ENCODE measurements around the gene UPK1B. TPM values are rescaled to one million over a fixed set of nuclear protein-coding genes. Genes with fewer than 3 reads are reported as not detected.

UPK1B gene
- 0.33 and 1.0 TPM in 2 replicates for total RNA-seq (2021)
- long read RNA-seq, partial matches to known transcripts, result 0 of 2 reads
- long read RNA-seq, other reads (novel, unspliced or antisense), result 0 of 2 reads

DNA sequence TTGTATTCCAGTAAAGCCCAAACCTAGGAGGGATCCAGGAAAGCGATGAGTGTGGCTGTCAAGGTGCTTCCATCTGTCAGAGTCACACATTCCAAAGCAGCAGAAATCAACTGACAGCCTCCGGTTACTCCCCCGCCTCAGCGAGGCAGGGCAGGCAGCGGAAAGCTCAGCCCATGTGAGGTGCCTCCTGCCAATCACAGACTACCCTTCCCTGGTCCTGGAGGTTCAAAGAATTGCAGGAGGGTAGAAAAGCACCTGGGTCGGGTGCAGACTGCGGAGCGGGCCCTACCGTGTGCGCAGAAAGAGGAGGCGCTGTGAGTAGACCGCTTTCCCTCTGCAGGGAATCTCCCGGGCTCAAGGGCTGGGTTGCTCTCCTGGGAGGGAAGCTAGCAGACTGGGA, at the start of gene UPK1B:
Gene UPK1B (plus strand): TSS at position 274 of the 400 bp plus-strand sequence. CDS start 13,144 bp downstream, outside the sequence.
- Histone ChIP-seq H4K8ac (replicated peaks; ENCODE audit: insufficient read length, low read depth, low read length) (no peak within 1 kb of the TSS), H2BK15ac (ENCODE audit: low read depth, low read length) (no peak within 1 kb of the TSS), H3K14ac (ENCODE audit: insufficient read depth, low read length) (no peak within 1 kb of the TSS), H2BK20ac (ENCODE audit: low read depth, low read length, poor library complexity, severe bottlenecking) (no peak within 1 kb of the TSS), H3K27me3 (ENCODE audit: insufficient read depth, low read length) (no peaks in the 10 kb centered on the region), H2BK120ac (ENCODE audit: low read depth, low read length, poor library complexity, severe bottlenecking) (no peak within 1 kb of the TSS), H3K27ac (ENCODE audit: insufficient read length, low read depth, low read length) (no peak within 1 kb of the TSS), H3T11ph (ENCODE audit: low read length) (no peak within 1 kb of the TSS), H3K9me3 (ENCODE audit: control insufficient read depth, low read depth, low read length) (no peaks in the 10 kb centered on the region), H3K18ac (ENCODE audit: insufficient read length, low read depth, low read length) (no peak within 1 kb of the TSS), H3K4me2 (ENCODE audit: insufficient read depth, insufficient read length, low read length) (no peak within 1 kb of the TSS), H3K79me1 (ENCODE audit: insufficient read depth, low read depth, low read length, poor library complexity, severe bottlenecking) (no peaks in the 10 kb centered on the region), H4K5ac (ENCODE audit: insufficient read length, low read depth, low read length) (no peak within 1 kb of the TSS), H2AK5ac (ENCODE audit: insufficient read length, low read length) (no peak within 1 kb of the TSS), H3K23ac (ENCODE audit: insufficient read length, low read depth, low read length) (no peak within 1 kb of the TSS), H3K9ac (ENCODE audit: extremely low read depth, insufficient read length, low read length) (no peak within 1 kb of the TSS), H3K4ac (ENCODE audit: low read depth, low read length) (no peak within 1 kb of the TSS), H3K4me1 (ENCODE audit: insufficient read depth, low read length) (no peaks in the 10 kb centered on the region), H2BK5ac (ENCODE audit: insufficient read length, low read length) (no peak within 1 kb of the TSS), H4K20me1 (ENCODE audit: control insufficient read depth, insufficient read depth, insufficient read length) (no peaks in the 10 kb centered on the region), H2BK12ac (ENCODE audit: insufficient read length, low read depth, low read length) (no peak within 1 kb of the TSS), H3K56ac (ENCODE audit: insufficient read length, low read depth, low read length) (no peak within 1 kb of the TSS), H3K23me2 (ENCODE audit: insufficient read length, low read depth, low read length, poor library complexity, severe bottlenecking) (no peaks in the 10 kb centered on the region), H4K91ac (ENCODE audit: insufficient read length, low read depth, low read length) (no peak within 1 kb of the TSS), H3K79me2 (ENCODE audit: insufficient read depth, low read length) (no peaks in the 10 kb centered on the region), H2AFZ (ENCODE audit: low read length) (no peak within 1 kb of the TSS)
- H3K4me1 Mint-ChIP-seq, result peaks cover 7 to 8% of the 10 kb centered on the region in 2 experiments
- peaks cover 0 to 3% of the 10 kb centered on the region in 2 experiments; a peak in 3 of 5 replicates for H3K9me3 Mint-ChIP-seq
- H3K4me3 Mint-ChIP-seq, result no peak within 1 kb of the TSS
- WGBS (ENCODE audit: extremely low coverage, insufficient read length, low lambda C conversion rate), result no CpG with 5 or more reads among the region's 13 CpGs
- peaks cover 16% of the 10 kb centered on the region for H3K27me3 Mint-ChIP-seq (ENCODE audit: low read depth)
- H3K36me3 Mint-ChIP-seq (ENCODE audit: insufficient read depth in 1 of 3, low read depth in 3 of 3), result no peaks in the 10 kb centered on the region
- H3K27ac Mint-ChIP-seq, result no peak within 1 kb of the TSS
- peak; percentile 82 for DNase-seq
- TF ChIP-seq, protein P1, sequence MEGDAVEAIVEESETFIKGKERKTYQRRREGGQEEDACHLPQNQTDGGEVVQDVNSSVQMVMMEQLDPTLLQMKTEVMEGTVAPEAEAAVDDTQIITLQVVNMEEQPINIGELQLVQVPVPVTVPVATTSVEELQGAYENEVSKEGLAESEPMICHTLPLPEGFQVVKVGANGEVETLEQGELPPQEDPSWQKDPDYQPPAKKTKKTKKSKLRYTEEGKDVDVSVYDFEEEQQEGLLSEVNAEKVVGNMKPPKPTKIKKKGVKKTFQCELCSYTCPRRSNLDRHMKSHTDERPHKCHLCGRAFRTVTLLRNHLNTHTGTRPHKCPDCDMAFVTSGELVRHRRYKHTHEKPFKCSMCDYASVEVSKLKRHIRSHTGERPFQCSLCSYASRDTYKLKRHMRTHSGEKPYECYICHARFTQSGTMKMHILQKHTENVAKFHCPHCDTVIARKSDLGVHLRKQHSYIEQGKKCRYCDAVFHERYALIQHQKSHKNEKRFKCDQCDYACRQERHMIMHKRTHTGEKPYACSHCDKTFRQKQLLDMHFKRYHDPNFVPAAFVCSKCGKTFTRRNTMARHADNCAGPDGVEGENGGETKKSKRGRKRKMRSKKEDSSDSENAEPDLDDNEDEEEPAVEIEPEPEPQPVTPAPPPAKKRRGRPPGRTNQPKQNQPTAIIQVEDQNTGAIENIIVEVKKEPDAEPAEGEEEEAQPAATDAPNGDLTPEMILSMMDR (conservative IDR thresholded peaks at IDR 0.05), result no peak
